ENCODE data around the gene TSSC4.

TSSC4 gene

DNA sequence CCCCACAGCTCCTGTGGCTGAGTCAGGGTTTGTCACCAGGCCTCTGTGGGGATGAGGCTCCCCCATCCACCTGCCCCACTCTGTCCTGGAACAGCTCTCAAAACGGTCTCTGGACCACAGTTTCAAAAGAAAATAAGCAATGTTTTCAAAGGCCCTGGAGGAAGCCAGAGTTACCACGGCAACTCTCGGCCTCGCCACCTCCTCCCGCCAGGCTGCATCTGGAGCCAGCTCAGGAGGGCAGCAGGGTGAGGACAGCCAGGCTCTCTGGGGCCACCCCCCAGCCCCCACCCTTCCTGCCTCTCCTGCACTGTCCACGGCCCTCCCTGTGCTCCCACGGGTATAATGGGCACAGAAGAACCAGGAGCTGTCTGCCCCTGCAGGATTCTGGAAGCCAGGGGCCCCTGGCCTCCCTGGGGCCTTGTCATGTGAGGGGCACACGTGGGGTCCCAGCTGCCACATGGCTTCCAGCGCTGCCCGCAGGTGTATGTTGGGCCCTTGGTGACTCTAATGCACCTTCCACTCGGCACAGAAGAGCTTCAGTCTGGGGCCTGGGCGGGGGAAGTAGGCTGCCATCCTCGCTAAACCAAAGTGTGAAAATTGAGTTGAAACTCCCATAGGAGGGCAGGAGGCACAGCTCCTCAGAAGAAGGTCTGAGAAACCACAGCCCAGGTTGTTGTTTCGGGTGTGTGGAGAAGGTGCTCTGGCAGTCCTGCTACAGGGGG is 13.1 kb upstream of the TSSC4 start:
- H3K9me3 ChIP-seq (ENCODE audit: control insufficient read depth, low read length): no peaks in the 10 kb centered on the region
- WGBS, 2 experiments: 82% methylated on average over 14 of the region's 14 CpGs
- H3K27me3 ChIP-seq (ENCODE audit: control insufficient read depth, insufficient read depth, low read length, poor library complexity, severe bottlenecking): no peaks in the 10 kb centered on the region
- H3K27ac ChIP-seq (ENCODE audit: insufficient read depth, low read depth, low read length, poor library complexity, severe bottlenecking): no peak overlapping the region
- H3K4me3 ChIP-seq (ENCODE audit: insufficient read depth, low read depth, low read length): no peak overlapping the region
- H3K4me1 ChIP-seq (ENCODE audit: control insufficient read depth, insufficient read depth, low read length): peaks cover 25% of the 10 kb centered on the region
- no peaks in the 10 kb centered on the region for H3K36me3 ChIP-seq (ENCODE audit: control insufficient read depth, insufficient read depth, low read length)

- Histone ChIP-seq H3K27me3 (ENCODE audit: control insufficient read depth, insufficient read depth, low read length, poor library complexity, severe bottlenecking) (no peaks in the 10 kb centered on the region), H3K36me3 (ENCODE audit: control insufficient read depth, insufficient read depth, low read length) (no peaks in the 10 kb centered on the region), H3K27ac (ENCODE audit: insufficient read depth, low read depth, low read length, poor library complexity, severe bottlenecking) (peak overlapping the region; percentile 26), H3K9me3 (ENCODE audit: control insufficient read depth, low read length) (no peaks in the 10 kb centered on the region), H3K4me3 (ENCODE audit: insufficient read depth, low read depth, low read length) (no peak overlapping the region), H3K4me1 (ENCODE audit: control insufficient read depth, insufficient read depth, low read length) (peaks cover 25% of the 10 kb centered on the region)
- WGBS, 2 experiments: 81 to 86% methylated on average over 15 of the region's 15 CpGs
These were observed 11.8 kb upstream of the TSSC4 start for GRCh38 chr11:2388431-2389376.

GRCh38 chr11:2389377-2390026 is 11.0 kb upstream of the TSSC4 start:
- peaks cover 25% of the 10 kb centered on the region for H3K4me1 ChIP-seq (ENCODE audit: control insufficient read depth, insufficient read depth, low read length)
- no peaks in the 10 kb centered on the region for H3K36me3 ChIP-seq (ENCODE audit: control insufficient read depth, insufficient read depth, low read length)
- no peak overlapping the region for H3K27ac ChIP-seq (ENCODE audit: insufficient read depth, low read depth, low read length, poor library complexity, severe bottlenecking)
- no peak overlapping the region for H3K4me3 ChIP-seq (ENCODE audit: insufficient read depth, low read depth, low read length)
- no peaks in the 10 kb centered on the region for H3K9me3 ChIP-seq (ENCODE audit: control insufficient read depth, low read length)
- no peaks in the 10 kb centered on the region for H3K27me3 ChIP-seq (ENCODE audit: control insufficient read depth, insufficient read depth, low read length, poor library complexity, severe bottlenecking)
- WGBS, 2 experiments: 74 to 80% methylated on average over 14 of the region's 14 CpGs

DNA sequence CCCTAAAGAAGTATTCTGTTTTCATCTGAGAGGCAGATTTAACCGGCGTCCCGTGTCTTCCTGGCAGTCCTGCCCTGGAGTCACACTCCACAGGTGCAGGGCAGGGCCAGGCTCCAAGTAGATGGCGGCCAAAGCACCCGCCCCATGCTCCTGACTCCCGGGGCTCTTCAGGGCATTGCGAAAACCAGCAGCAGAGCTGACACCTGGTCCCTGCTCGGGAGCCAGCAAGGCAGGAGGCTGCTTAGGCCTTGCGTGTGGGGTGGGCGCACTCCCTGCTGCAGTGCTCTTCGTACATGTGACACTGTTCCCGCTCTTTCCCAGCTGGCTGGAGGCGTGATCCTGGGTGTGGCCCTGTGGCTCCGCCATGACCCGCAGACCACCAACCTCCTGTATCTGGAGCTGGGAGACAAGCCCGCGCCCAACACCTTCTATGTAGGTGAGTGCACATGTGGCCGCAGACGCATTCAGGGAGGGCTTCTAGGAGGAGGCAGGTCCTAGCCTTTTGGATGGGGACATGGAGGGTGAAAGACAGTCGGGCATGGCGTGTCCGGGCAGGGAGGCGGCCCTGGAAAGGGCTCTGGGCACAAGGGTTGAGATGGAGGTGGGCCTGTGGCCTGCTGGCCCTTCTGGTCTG is 10.3 kb upstream of the TSSC4 start:
- no peaks in the 10 kb centered on the region for H3K9me3 ChIP-seq (ENCODE audit: control insufficient read depth, low read length)
- no peak overlapping the region for H3K4me3 ChIP-seq (ENCODE audit: insufficient read depth, low read depth, low read length)
- 89 to 90% methylated on average over 23 of the region's 23 CpGs for WGBS, 2 experiments
- no peaks in the 10 kb centered on the region for H3K27me3 ChIP-seq (ENCODE audit: control insufficient read depth, insufficient read depth, low read length, poor library complexity, severe bottlenecking)
- no peaks in the 10 kb centered on the region for H3K36me3 ChIP-seq (ENCODE audit: control insufficient read depth, insufficient read depth, low read length)
- peaks cover 25% of the 10 kb centered on the region for H3K4me1 ChIP-seq (ENCODE audit: control insufficient read depth, insufficient read depth, low read length)
- no peak overlapping the region for H3K27ac ChIP-seq (ENCODE audit: insufficient read depth, low read depth, low read length, poor library complexity, severe bottlenecking)

DNA sequence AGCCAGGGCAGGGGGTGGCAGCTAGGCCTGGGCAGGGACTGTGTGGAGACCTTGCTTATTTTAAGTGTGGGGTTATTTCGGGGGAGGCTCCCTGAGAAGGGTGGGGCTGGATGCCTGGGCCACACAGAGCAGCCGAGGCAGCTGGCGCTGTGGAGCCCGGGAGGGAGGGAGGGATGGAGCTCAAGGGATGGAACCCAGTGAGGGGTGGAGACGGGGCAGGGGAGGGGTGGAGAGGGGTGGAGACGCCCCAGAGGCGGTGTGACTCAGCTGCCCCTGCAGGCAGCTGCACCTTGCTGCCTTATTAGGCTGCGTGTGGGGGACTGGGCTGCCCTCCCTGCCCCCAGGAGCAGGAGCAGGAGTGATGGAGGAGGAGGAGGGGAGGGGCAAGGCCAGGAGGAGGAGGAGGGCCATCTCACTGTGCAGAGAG is 9.8 kb upstream of the TSSC4 start:
- Histone ChIP-seq H3K9me3 (ENCODE audit: control insufficient read depth, low read length) (no peaks in the 10 kb centered on the region), H3K27me3 (ENCODE audit: control insufficient read depth, insufficient read depth, low read length, poor library complexity, severe bottlenecking) (no peaks in the 10 kb centered on the region), H3K27ac (ENCODE audit: insufficient read depth, low read depth, low read length, poor library complexity, severe bottlenecking) (no peak overlapping the region), H3K4me3 (ENCODE audit: insufficient read depth, low read depth, low read length) (no peak overlapping the region), H3K36me3 (ENCODE audit: control insufficient read depth, insufficient read depth, low read length) (no peaks in the 10 kb centered on the region), H3K4me1 (ENCODE audit: control insufficient read depth, insufficient read depth, low read length) (peaks cover 25% of the 10 kb centered on the region)
- WGBS, 2 experiments: 43 to 46% methylated on average over 8 of the region's 8 CpGs

DNA sequence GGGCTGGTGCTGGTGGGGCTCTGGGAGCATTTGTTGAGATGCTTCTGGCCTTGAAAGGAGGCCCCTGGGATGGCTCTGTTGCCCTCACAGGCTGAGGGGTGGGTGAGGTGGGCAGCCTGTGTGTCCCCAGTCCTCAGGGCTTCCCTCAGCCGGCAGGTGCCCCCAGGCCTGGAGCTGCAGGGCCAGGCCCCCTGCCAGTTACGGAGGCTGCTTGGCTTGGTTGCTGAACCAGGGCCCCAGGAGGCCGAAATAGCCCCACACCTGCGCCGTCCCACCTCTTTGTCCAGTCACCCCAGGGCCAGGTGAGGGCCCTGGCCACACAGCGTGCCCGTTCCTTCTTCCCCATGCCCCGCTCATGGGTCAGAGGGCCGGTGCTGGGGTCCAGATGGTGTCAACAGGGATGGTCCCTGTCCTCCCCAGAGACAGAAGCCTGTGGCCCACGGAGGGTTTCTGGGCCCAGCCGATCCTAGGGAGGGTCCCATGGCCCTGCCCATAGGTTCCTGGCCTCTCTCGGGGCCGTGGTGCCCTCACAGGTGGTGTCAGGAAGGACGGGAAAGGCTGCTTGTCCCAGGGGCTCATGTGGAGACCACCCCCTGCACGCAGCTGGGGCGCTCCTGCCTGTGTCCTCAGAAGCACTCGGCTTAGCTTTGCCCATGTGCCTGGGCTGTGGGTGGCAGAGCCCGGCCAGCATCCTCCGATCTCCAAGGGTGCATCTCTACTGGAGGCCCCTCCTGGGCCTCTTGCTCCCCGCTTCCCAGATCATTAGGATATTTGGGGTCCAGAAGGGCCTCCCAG is 9.2 kb upstream of the TSSC4 start:
- 90 to 93% methylated on average over 20 of the region's 20 CpGs for WGBS, 2 experiments
- H3K4me3 ChIP-seq (ENCODE audit: insufficient read depth, low read depth, low read length): no peak overlapping the region
- H3K9me3 ChIP-seq (ENCODE audit: control insufficient read depth, low read length): no peaks in the 10 kb centered on the region
- H3K27me3 ChIP-seq (ENCODE audit: control insufficient read depth, insufficient read depth, low read length, poor library complexity, severe bottlenecking): no peaks in the 10 kb centered on the region
- H3K36me3 ChIP-seq (ENCODE audit: control insufficient read depth, insufficient read depth, low read length): no peaks in the 10 kb centered on the region
- no peak overlapping the region for H3K27ac ChIP-seq (ENCODE audit: insufficient read depth, low read depth, low read length, poor library complexity, severe bottlenecking)
- peaks cover 25% of the 10 kb centered on the region for H3K4me1 ChIP-seq (ENCODE audit: control insufficient read depth, insufficient read depth, low read length)

DNA sequence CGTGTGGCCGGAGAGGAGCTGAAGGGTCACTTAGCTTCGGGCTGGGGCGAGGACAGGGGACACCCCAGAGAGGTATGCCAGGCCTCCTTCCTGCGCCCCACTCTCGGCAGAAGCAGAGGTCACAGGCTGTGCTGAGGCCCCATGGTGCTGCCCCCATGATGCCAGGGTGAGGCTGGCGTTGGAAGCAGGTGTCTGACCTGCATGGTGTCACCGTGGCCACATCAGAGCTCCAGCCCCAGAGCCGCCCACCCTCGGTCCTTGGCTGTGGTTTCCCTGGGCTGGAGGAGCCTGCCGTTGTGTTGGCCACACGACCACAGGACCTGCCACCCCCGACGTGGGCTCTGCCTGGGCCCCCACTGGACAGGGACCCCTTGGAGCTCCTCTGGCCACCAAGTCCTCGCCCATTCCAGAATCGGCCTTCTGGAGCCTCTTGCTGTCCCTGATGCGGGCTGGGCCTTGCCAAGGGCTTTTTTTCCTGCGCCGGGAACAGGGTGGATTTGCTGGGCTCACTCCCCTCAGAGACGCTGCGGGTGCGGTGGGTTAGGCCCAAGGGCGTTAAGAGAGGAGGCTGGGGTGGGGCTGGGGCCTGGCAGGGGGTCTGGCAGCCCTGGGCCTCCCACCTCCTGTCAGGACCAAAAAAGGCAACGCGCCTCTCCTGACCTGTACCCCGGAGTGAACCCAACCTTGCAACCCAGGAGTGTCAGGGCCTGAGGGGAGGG is 8.2 kb upstream of the TSSC4 start:
- Histone ChIP-seq H3K36me3 (ENCODE audit: control insufficient read depth, insufficient read depth, low read length) (peaks cover 5% of the 10 kb centered on the region), H3K4me3 (ENCODE audit: insufficient read depth, low read depth, low read length) (no peak overlapping the region), H3K27ac (ENCODE audit: insufficient read depth, low read depth, low read length, poor library complexity, severe bottlenecking) (no peak overlapping the region), H3K27me3 (ENCODE audit: control insufficient read depth, insufficient read depth, low read length, poor library complexity, severe bottlenecking) (no peaks in the 10 kb centered on the region), H3K9me3 (ENCODE audit: control insufficient read depth, low read length) (no peaks in the 10 kb centered on the region), H3K4me1 (ENCODE audit: control insufficient read depth, insufficient read depth, low read length) (peaks cover 22% of the 10 kb centered on the region)
- 93 to 95% methylated on average over 26 of the region's 26 CpGs for WGBS, 2 experiments

GRCh38 chr11:2393111-2393868 is 7.3 kb upstream of the TSSC4 start:
- peaks cover 5% of the 10 kb centered on the region for H3K36me3 ChIP-seq (ENCODE audit: control insufficient read depth, insufficient read depth, low read length)
- H3K9me3 ChIP-seq (ENCODE audit: control insufficient read depth, low read length): no peaks in the 10 kb centered on the region
- 86 to 90% methylated on average over 27 of the region's 27 CpGs for WGBS, 2 experiments
- H3K4me3 ChIP-seq (ENCODE audit: insufficient read depth, low read depth, low read length): no peak overlapping the region
- no peaks in the 10 kb centered on the region for H3K27me3 ChIP-seq (ENCODE audit: control insufficient read depth, insufficient read depth, low read length, poor library complexity, severe bottlenecking)
- H3K27ac ChIP-seq (ENCODE audit: insufficient read depth, low read depth, low read length, poor library complexity, severe bottlenecking): no peak overlapping the region
- peaks cover 15% of the 10 kb centered on the region for H3K4me1 ChIP-seq (ENCODE audit: control insufficient read depth, insufficient read depth, low read length)
